GM12873 (cell line): ENCODE measurements around the gene ADAMTS2.

ENCODE experiments used
- CTCF ChIP-seq: IDR thresholded peaks from 2 replicates; pipeline ENCODE4 v1.5.1; 2012; ENCODE audit warnings: low read depth, mild to moderate bottlenecking, moderate library complexity, low read length, control low read depth; ENCODE audit not compliant: insufficient read depth; ENCODE audit errors: missing control alignments

ADAMTS2 gene

GRCh38 chr5:179278546-179278945, 66.7 kb downstream of the ADAMTS2 start:
- TF ChIP-seq CTCF, result no peak

- TF ChIP-seq CTCF, result no peak
These were observed 67.1 kb downstream of the ADAMTS2 start for GRCh38 chr5:179278119-179278518.

- TF ChIP-seq CTCF, result no peak
These were observed 68.3 kb downstream of the ADAMTS2 start for GRCh38 chr5:179276838-179277395.

DNA sequence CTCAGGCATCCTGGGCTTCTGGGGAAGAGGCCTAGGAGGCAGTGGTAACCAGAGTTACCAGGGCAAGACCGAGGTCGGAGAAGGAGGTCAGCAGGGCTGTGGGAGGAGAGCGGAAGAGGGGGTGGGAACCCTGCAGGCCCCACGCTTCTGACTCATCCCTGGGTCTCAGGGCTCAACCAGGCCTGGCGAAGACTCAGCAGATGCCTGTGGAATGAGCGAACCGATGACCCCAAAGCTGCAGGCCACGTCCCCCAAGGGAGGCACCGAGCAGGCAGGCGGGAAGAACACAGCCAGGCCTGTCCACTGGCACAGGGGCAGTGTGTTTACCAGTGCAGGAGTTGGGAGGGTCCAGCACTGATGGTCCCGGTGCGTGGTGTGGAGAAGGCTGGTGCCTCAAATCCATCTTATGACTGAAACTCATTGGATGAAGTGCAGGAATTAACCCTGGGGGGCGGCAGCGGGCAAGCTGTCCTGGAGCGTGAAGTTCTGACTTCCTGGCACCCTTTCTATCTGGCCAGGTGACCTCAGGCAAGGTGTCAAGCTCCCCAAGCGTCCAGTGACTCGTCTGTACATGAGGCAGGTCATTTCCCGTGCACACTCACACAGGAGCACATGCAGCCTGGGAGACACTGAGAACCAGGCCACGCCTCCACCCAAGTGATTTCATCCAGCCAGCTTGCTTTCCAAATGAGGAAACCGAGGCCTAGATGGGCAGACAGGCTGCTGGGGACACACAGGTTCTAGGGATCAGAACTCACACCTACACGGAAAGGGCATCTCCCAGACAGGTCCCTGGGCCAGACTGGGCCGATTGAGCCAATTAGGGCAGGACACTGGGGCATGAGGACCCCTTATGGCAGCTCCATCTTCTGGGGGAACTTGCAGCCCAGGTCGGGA, 69.1 kb downstream of the ADAMTS2 start:
- no peak for TF ChIP-seq CTCF

GRCh38 chr5:179275381-179275878, 69.8 kb downstream of the ADAMTS2 start:
- TF ChIP-seq CTCF, result no peak

DNA sequence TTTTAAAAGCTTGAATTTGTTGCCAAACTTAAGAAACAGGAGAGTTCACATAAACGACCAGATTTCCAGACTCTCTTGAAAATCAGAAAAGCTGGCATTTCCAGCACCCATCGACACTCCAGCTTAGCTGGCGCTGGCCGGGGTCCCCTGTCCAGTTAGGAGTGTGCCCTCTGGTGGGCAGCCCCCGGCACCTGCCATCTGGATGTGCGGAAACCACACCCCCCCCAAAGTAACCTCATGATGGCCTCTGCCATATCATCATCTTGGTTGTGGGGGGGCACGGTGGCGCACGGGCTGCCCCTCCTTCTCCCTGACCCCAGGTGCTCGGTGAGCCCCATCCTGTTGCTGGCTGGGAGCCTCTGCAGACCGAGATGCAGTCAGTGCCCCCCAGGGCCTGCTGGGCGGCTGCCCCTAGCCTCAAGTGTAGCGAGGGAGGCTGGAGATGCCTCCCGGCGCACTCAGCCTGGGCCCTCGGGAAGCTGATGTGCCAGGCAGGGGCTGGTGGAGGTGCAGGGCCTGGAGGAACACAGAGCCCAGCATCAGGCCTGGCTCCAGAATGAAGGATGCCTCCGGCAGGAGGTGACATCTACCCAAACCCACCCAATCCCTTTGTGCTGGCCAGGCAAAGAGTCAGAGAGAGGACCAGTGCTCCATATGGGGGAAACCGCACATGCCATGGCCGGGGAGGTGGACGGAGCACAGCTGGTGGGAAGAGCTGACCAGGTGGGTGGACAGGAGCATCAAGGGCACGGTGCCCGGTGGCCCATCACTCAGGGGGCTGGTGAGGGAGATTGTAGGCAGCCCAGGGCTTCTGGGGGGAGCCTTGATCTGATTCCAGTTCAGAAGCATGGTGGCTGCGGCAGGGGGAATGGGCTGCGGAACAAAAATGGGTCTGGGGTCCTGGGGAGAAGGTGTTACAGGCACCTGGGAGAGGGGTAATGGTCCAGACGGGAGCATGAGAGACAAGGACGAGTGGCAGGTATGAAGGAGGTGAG, 70.6 kb downstream of the ADAMTS2 start:
- TF ChIP-seq CTCF, result no peak
